SU-DHL-6 (cell line): ENCODE measurements around the gene MAML2.

ENCODE experiments used
- H2AFZ ChIP-seq: fragments of 200-600 bp; sonication (generic); 2 replicates; pipeline ENCODE4 v1.6.1; 2014; ENCODE audit warnings: low read depth, mild to moderate bottlenecking, moderate library complexity, mixed read lengths, antibody characterized with exemption, low read length; ENCODE audit not compliant: severe bottlenecking
- H3F3A ChIP-seq: fragments of 200-600 bp; shearing (Covaris generic); 2 replicates; pipeline ENCODE4 v1.6.0; 2016; ENCODE audit warnings: antibody characterized with exemption, mild to moderate bottlenecking; ENCODE audit not compliant: insufficient read depth
- H3K27ac ChIP-seq: fragments of 200-600 bp; sonication (generic); 2 replicates; pipeline ENCODE4 v1.5.1; 2016; ENCODE audit warnings: low read depth, mild to moderate bottlenecking, low read length, moderate library complexity, mixed read lengths
- H3K27me3 ChIP-seq: fragments of 200-600 bp; sonication (generic), shearing (Covaris generic); 2 replicates; pipeline ENCODE4 v1.6.0; 2014; ENCODE audit warnings: mild to moderate bottlenecking, low read length
- H3K36me3 ChIP-seq: fragments of 200-600 bp; sonication (generic); 2 replicates; pipeline ENCODE4 v1.6.1; 2014; ENCODE audit warnings: mild to moderate bottlenecking, low read length, mixed read lengths
- H3K4me2 ChIP-seq: fragments of 300-600, 200-600 bp; shearing (Covaris generic), sonication (generic); 2 replicates; pipeline ENCODE4 v1.6.0; 2014; ENCODE audit warnings: low read length, low read depth, mild to moderate bottlenecking; ENCODE audit not compliant: poor library complexity, severe bottlenecking
- H3K4me3 ChIP-seq: fragments of 200-600 bp; sonication (generic); 2 replicates; pipeline ENCODE4 v1.5.1; 2014; ENCODE audit warnings: antibody characterized with exemption, low read length, mild to moderate bottlenecking, mixed read lengths; ENCODE audit not compliant: insufficient read depth, poor library complexity, severe bottlenecking
- H3K79me2 ChIP-seq: fragments of 200-600 bp; sonication (generic); 2 replicates; pipeline ENCODE4 v1.6.1; 2014; ENCODE audit warnings: mild to moderate bottlenecking, low read length, moderate library complexity; ENCODE audit not compliant: insufficient read depth
- H3K9ac ChIP-seq: fragments of 200-600 bp; sonication (generic); 2 replicates; pipeline ENCODE4 v1.7.0; 2014; ENCODE audit warnings: mild to moderate bottlenecking, low read length
- H3K9me2 ChIP-seq: fragments of 200-600 bp; sonication (generic); replicated peaks from 2 replicates; pipeline ENCODE4 v1.6.1; 2014; ENCODE audit warnings: low read length; ENCODE audit not compliant: insufficient read depth
- H3K9me3 ChIP-seq: fragments of 200-600 bp; sonication (generic); 2 replicates; pipeline ENCODE4 v1.6.1; 2014; ENCODE audit warnings: low read length, mixed read lengths; ENCODE audit not compliant: insufficient read depth
- H4K20me1 ChIP-seq: fragments of 200-600 bp; sonication (generic); 2 replicates; pipeline ENCODE4 v1.6.1; 2014; ENCODE audit warnings: low read depth, mild to moderate bottlenecking, antibody characterized with exemption, low read length, moderate library complexity, mixed read lengths
- CTCF ChIP-seq: fragments of 200-600 bp; sonication (generic); IDR thresholded peaks from one replicate; pipeline ENCODE4 v1.5.1; 2017; ENCODE audit warnings: antibody characterized with exemption, mild to moderate bottlenecking, low read length, moderate library complexity; ENCODE audit not compliant: insufficient read depth, poor library complexity, severe bottlenecking
- EZH2phosphoT487 ChIP-seq: fragments of 200-600 bp; sonication (generic), shearing (Covaris generic); conservative IDR thresholded peaks from 2 replicates; pipeline ENCODE4 v1.6.1; 2018; ENCODE audit warnings: mild to moderate bottlenecking, antibody characterized with exemption, low read length, moderate library complexity, mixed read lengths

MAML2 gene

GRCh38 chr11:96361778-96362177 is 18.8 kb upstream of the MAML2 start:
- H2AFZ ChIP-seq: no peak overlapping the region
- no peak overlapping the region for H3K4me2 ChIP-seq
- H3K79me2 ChIP-seq: no peaks in the 10 kb centered on the region

GRCh38 chr11:96358321-96358720 is 15.3 kb upstream of the MAML2 start:
- H3K4me3 ChIP-seq: no peak overlapping the region
- TF ChIP-seq EZH2phosphoT487: no peak
- TF ChIP-seq CTCF: no peak
- no peaks in the 10 kb centered on the region for H3K9me3 ChIP-seq
- H3F3A ChIP-seq: no peaks in the 10 kb centered on the region
- H3K79me2 ChIP-seq: no peaks in the 10 kb centered on the region
- H3K36me3 ChIP-seq: peaks cover 11% of the 10 kb centered on the region; the same call in 1 of the 2 replicates
- no peaks in the 10 kb centered on the region for H3K27me3 ChIP-seq
- H2AFZ ChIP-seq: no peak overlapping the region
- H3K27ac ChIP-seq: no peak overlapping the region
- no peaks in the 10 kb centered on the region for H3K9me2 ChIP-seq
- H4K20me1 ChIP-seq: no peaks in the 10 kb centered on the region
- no peak overlapping the region for H3K4me2 ChIP-seq
- no peak overlapping the region for H3K9ac ChIP-seq

More at GRCh38 chr11:96361778-96362177, 18.8 kb upstream of the MAML2 start:
- H3K9ac ChIP-seq: no peak overlapping the region
- no peaks in the 10 kb centered on the region for H4K20me1 ChIP-seq
- H3K27ac ChIP-seq: no peak overlapping the region
- H3K36me3 ChIP-seq: peaks cover 22% of the 10 kb centered on the region; the same call in 1 of the 2 replicates
- H3K9me2 ChIP-seq: no peaks in the 10 kb centered on the region
- TF ChIP-seq CTCF: no peak
- no peak for TF ChIP-seq EZH2phosphoT487
- no peaks in the 10 kb centered on the region for H3K27me3 ChIP-seq
- no peaks in the 10 kb centered on the region for H3K9me3 ChIP-seq
- no peaks in the 10 kb centered on the region for H3F3A ChIP-seq
- H3K4me3 ChIP-seq: no peak overlapping the region

- no peak overlapping the region for H3K27ac ChIP-seq
- no peak overlapping the region for H3K4me3 ChIP-seq
- no peaks in the 10 kb centered on the region for H3K9me2 ChIP-seq
- no peaks in the 10 kb centered on the region for H3K79me2 ChIP-seq
- no peaks in the 10 kb centered on the region for H4K20me1 ChIP-seq
- H3K9me3 ChIP-seq: no peaks in the 10 kb centered on the region
- H3F3A ChIP-seq: no peaks in the 10 kb centered on the region
- TF ChIP-seq EZH2phosphoT487: no peak
- TF ChIP-seq CTCF: no peak
- H3K9ac ChIP-seq: no peak overlapping the region
- H3K36me3 ChIP-seq: peaks cover 12% of the 10 kb centered on the region; the same call in 1 of the 2 replicates
- no peak overlapping the region for H3K4me2 ChIP-seq
- H3K27me3 ChIP-seq: no peaks in the 10 kb centered on the region
- H2AFZ ChIP-seq: no peak overlapping the region
Measured at GRCh38 chr11:96357794-96358193, 14.8 kb upstream of the MAML2 start.

GRCh38 chr11:96356848-96357247 is 13.9 kb upstream of the MAML2 start:
- no peaks in the 10 kb centered on the region for H3K27me3 ChIP-seq
- no peaks in the 10 kb centered on the region for H3K79me2 ChIP-seq
- no peak overlapping the region for H3K27ac ChIP-seq
- no peak for TF ChIP-seq EZH2phosphoT487
- no peak for TF ChIP-seq CTCF
- no peak overlapping the region for H3K9ac ChIP-seq
- peaks cover 18% of the 10 kb centered on the region for H3K36me3 ChIP-seq
- no peak overlapping the region for H2AFZ ChIP-seq
- no peak overlapping the region for H3K4me3 ChIP-seq
- no peaks in the 10 kb centered on the region for H3K9me2 ChIP-seq
- no peaks in the 10 kb centered on the region for H3K9me3 ChIP-seq
- 0 out of 2 replicates have a peak, but pooled peaks cover 3% of the 10 kb centered on the region for H3F3A ChIP-seq
- H3K4me2 ChIP-seq: no peak overlapping the region
- no peaks in the 10 kb centered on the region for H4K20me1 ChIP-seq
